ENCODE data around the gene PRM1. TPM values are rescaled to one million over a fixed set of nuclear protein-coding genes. Genes with fewer than 3 reads are reported as not detected.

PRM1 gene
- total and polyA plus RNA-seq, 2 of the 13 experiments (the other 11 are each of a cell fraction or from before 2014, with no cell fraction given): not detected

DNA sequence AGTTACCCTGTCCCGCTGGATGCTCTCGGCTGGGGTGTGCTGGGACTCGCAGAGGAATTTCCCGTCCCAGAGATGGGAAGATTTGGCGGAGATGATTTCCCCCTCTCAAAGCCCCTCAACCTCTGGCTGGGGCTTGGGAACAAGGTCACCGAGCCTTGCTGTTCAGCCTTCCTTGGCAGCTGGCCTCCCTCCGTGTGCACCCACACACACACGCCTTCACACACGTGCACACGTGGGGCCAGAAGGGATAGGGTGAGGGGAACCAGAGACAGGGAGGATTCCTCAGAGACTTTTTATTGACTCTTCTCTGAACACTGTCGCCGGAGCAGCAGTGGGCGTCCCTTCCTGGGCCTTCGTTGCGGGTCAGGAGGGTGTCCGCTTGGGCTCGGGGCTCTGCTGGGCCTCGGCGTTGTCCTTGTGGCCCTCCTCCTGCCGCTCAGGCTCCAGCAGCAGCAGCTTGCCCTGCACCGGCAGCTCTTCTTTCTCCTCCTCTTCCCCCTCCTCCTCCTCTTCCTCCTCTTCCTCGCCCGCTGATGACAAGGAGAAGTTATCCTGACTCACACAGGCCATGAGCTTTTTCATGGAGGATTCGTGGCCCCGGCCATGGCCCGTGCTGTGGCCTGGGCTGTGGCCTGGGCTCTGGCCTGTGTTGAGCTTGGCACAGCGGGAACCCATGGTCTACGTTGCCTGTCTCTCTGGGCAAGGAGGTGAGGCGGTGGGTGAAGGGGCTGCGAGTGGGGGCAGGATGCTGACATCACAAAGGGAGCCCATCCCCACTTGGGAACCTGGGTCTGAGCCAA lies 8.0 kb downstream of the PRM1 start, which contains the start of gene PRM3 (continued):
- TF ChIP-seq ZBTB38 (CRISPR knock-in tag; IDR thresholded peaks at IDR 0.05): peak; percentile 85
- TF ChIP-seq ZNF605 (CRISPR knock-in tag; IDR thresholded peaks at IDR 0.05): no peak
- 0 out of 2 replicates have a peak, but pooled peaks have one; percentile 38 for TF ChIP-seq SALL2 (CRISPR knock-in tag; IDR thresholded peaks at IDR 0.05)
- TF ChIP-seq, protein P1, sequence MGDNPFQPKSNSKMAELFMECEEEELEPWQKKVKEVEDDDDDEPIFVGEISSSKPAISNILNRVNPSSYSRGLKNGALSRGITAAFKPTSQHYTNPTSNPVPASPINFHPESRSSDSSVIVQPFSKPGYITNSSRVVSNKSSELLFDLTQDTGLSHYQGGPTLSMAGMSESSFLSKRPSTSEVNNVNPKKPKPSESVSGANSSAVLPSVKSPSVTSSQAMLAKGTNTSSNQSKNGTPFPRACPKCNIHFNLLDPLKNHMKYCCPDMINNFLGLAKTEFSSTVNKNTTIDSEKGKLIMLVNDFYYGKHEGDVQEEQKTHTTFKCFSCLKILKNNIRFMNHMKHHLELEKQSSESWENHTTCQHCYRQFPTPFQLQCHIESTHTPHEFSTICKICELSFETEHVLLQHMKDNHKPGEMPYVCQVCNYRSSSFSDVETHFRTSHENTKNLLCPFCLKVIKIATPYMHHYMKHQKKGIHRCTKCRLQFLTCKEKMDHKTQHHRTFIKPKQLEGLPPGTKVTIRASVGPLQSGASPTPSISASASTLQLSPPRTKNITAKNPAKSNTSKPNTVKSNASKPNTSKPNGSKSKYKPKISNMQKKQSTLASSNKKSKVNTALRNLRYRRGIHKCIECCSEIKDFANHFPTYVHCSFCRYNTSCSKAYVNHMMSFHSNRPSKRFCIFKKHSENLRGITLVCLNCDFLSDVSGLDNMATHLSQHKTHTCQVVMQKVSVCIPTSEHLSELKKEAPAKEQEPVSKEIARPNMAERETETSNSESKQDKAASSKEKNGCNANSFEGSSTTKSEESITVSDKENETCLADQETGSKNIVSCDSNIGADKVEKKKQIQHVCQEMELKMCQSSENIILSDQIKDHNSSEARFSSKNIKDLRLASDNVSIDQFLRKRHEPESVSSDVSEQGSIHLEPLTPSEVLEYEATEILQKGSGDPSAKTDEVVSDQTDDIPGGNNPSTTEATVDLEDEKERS (CRISPR knock-in tag; IDR thresholded peaks at IDR 0.05): no peak
- no peak for TF ChIP-seq HNF4A (CRISPR knock-in tag; IDR thresholded peaks at IDR 0.05)
- TF ChIP-seq ZBTB7A (CRISPR knock-in tag; IDR thresholded peaks at IDR 0.05): peak; percentile 68; the same call in 1 of the 2 replicates
- TF ChIP-seq, protein P2, sequence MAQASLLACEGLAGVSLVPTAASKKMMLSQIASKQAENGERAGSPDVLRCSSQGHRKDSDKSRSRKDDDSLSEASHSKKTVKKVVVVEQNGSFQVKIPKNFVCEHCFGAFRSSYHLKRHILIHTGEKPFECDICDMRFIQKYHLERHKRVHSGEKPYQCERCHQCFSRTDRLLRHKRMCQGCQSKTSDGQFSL (CRISPR knock-in tag; IDR thresholded peaks at IDR 0.05): no peak
- no peak for TF ChIP-seq RFX1 (IDR thresholded peaks at IDR 0.05)
- no peak for TF ChIP-seq ZNF724P (CRISPR knock-in tag; IDR thresholded peaks at IDR 0.05; ENCODE audit: borderline replicate concordance)
- TF ChIP-seq U2AF1 (optimal IDR thresholded peaks at IDR 0.05; ENCODE audit: low read depth, low read length): peak; percentile 13
- TF ChIP-seq, protein P3, sequence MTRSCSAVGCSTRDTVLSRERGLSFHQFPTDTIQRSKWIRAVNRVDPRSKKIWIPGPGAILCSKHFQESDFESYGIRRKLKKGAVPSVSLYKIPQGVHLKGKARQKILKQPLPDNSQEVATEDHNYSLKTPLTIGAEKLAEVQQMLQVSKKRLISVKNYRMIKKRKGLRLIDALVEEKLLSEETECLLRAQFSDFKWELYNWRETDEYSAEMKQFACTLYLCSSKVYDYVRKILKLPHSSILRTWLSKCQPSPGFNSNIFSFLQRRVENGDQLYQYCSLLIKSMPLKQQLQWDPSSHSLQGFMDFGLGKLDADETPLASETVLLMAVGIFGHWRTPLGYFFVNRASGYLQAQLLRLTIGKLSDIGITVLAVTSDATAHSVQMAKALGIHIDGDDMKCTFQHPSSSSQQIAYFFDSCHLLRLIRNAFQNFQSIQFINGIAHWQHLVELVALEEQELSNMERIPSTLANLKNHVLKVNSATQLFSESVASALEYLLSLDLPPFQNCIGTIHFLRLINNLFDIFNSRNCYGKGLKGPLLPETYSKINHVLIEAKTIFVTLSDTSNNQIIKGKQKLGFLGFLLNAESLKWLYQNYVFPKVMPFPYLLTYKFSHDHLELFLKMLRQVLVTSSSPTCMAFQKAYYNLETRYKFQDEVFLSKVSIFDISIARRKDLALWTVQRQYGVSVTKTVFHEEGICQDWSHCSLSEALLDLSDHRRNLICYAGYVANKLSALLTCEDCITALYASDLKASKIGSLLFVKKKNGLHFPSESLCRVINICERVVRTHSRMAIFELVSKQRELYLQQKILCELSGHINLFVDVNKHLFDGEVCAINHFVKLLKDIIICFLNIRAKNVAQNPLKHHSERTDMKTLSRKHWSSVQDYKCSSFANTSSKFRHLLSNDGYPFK (CRISPR knock-in tag; IDR thresholded peaks at IDR 0.05; ENCODE audit: borderline replicate concordance): peak; percentile 48; the same call in 1 of the 2 replicates
- TF ChIP-seq, protein P4, sequence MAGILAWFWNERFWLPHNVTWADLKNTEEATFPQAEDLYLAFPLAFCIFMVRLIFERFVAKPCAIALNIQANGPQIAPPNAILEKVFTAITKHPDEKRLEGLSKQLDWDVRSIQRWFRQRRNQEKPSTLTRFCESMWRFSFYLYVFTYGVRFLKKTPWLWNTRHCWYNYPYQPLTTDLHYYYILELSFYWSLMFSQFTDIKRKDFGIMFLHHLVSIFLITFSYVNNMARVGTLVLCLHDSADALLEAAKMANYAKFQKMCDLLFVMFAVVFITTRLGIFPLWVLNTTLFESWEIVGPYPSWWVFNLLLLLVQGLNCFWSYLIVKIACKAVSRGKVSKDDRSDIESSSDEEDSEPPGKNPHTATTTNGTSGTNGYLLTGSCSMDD (CRISPR knock-in tag; IDR thresholded peaks at IDR 0.05): 0 out of 2 replicates have a peak, but pooled peaks have one; percentile 1
- TF ChIP-seq REL (CRISPR knock-in tag; conservative IDR thresholded peaks at IDR 0.05): no peak
- TF ChIP-seq, protein P5, sequence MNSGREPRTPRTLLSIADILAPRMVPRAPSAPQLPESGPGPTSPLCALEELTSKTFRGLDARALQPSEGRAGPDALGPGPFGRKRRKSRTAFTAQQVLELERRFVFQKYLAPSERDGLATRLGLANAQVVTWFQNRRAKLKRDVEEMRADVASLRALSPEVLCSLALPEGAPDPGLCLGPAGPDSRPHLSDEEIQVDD (CRISPR knock-in tag; IDR thresholded peaks at IDR 0.05; ENCODE audit: borderline replicate concordance): no peak; the same call in 1 of the 2 replicates
- TF ChIP-seq, protein P6, sequence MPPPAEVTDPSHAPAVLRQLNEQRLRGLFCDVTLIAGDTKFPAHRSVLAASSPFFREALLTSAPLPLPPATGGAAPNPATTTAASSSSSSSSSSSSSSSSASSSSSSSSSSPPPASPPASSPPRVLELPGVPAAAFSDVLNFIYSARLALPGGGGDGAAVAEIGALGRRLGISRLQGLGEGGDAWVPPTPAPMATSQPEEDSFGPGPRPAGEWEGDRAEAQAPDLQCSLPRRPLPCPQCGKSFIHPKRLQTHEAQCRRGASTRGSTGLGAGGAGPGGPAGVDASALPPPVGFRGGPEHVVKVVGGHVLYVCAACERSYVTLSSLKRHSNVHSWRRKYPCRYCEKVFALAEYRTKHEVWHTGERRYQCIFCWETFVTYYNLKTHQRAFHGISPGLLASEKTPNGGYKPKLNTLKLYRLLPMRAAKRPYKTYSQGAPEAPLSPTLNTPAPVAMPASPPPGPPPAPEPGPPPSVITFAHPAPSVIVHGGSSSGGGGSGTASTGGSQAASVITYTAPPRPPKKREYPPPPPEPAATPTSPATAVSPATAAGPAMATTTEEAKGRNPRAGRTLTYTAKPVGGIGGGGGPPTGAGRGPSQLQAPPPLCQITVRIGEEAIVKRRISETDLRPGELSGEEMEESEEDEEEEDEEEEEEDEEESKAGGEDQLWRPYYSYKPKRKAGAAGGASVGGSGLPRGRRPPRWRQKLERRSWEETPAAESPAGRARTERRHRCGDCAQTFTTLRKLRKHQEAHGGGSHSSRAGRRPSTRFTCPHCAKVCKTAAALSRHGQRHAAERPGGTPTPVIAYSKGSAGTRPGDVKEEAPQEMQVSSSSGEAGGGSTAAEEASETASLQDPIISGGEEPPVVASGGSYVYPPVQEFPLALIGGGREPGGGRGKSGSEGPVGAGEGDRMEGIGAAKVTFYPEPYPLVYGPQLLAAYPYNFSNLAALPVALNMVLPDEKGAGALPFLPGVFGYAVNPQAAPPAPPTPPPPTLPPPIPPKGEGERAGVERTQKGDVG (CRISPR knock-in tag; IDR thresholded peaks at IDR 0.05; ENCODE audit: borderline replicate concordance): peak; percentile 21; the same call in 1 of the 2 replicates
- TF ChIP-seq MIXL1 (CRISPR knock-in tag; IDR thresholded peaks at IDR 0.05): no peak
- no peak for TF ChIP-seq IKZF4 (CRISPR knock-in tag; IDR thresholded peaks at IDR 0.05; ENCODE audit: borderline replicate concordance, low read depth, not compliant biosample characterization)
